OCI-LY3 (cell line): ENCODE data around the gene OR56A1.

Experiments
- CTCF ChIP-seq: fragments of 200-600, 300-600 bp; sonication (generic); IDR thresholded peaks from 2 replicates; pipeline ENCODE4 v1.5.1; 2014; ENCODE audit warnings: antibody characterized with exemption, low read length, low read depth
- EZH2phosphoT487 ChIP-seq: fragments of 200-600 bp; shearing (Covaris generic); IDR thresholded peaks from 2 replicates; pipeline ENCODE4 v1.6.1; 2018; ENCODE audit warnings: antibody characterized with exemption, mixed run types, low read depth

- no peak for TF ChIP-seq CTCF
- TF ChIP-seq EZH2phosphoT487: no peak
These were observed 25.0 kb upstream of the OR56A1 start for GRCh38 chr11:6055569-6055968.
